AG09309 (cell line): ENCODE results near the gene EEPD1.
"Not testable (repeated sequence)": the region's sequence is repeated elsewhere in the genome, so short reads cannot be mapped to it uniquely, and the experiment has no call there.

ENCODE experiments used
- DNase-seq: peaks from one replicate; pipeline ENCODE4 v3.0.0-alpha.2; 2010; ENCODE audit warnings: low read depth
- H3K4me3 ChIP-seq: 2 replicates; pipeline ENCODE4 v1.5.1; 2011; ENCODE audit warnings: mild to moderate bottlenecking, low read depth, low read length, moderate library complexity; ENCODE audit not compliant: control insufficient read depth
- CTCF ChIP-seq: IDR thresholded peaks from 2 replicates; pipeline ENCODE4 v1.5.1; 2011; ENCODE audit warnings: mild to moderate bottlenecking, low read depth, low read length, inconsistent platforms; ENCODE audit not compliant: insufficient read depth, control insufficient read depth; ENCODE audit errors: missing control alignments

EEPD1 gene

DNA sequence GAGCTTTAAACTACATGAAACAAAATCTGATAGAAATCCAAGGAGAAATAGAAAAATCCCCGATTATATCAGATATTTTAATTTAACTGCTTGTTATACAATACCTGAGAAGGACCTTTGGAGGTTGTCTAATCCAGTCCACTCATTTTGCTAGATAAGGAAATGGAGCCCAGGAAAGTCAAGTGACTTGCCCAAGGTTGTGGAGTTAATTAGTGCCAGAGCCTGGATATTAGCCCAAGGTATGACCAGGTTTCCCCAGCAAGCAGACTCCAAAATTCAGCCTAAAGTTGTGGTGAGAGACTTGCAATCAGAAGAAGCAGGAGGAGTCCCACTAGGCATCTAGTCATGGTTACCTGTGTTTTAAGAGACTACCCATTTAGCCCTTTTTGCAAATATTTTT, 11.7 kb upstream of the EEPD1 start:
- DNase-seq, result no peak
- no peak for TF ChIP-seq CTCF
- H3K4me3 ChIP-seq, result no peak overlapping the region

- H3K4me3 ChIP-seq, result no peak overlapping the region
- no peak for TF ChIP-seq CTCF
- no peak for DNase-seq
Observed at GRCh38 chr7:36141850-36142249, 11.2 kb upstream of the EEPD1 start.

- no peak overlapping the region for H3K4me3 ChIP-seq
- DNase-seq, result no peak
- no peak for TF ChIP-seq CTCF
Observed at GRCh38 chr7:36144189-36144588, 8.9 kb upstream of the EEPD1 start.

DNA sequence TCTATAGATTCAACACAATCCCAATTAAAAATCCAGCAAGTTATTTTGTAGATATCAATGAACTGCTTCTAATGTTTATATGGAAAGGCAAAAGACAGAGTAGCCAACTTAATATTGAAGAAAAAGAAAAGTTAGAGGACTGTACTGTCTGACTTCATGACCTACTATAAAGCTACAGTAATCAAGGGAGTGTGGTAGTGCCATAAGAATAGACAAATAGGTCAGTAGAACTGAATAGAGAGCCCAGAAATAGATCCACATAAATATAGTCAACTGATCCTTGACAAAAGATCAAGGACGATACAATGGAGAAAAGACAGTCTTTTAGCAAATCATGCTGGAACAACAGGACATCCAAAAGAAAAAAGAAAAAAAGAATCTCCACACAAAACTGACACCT, 7.4 kb upstream of the EEPD1 start:
- DNase-seq, result no peak
- H3K4me3 ChIP-seq, result no peak overlapping the region
- TF ChIP-seq CTCF, result no peak

DNA sequence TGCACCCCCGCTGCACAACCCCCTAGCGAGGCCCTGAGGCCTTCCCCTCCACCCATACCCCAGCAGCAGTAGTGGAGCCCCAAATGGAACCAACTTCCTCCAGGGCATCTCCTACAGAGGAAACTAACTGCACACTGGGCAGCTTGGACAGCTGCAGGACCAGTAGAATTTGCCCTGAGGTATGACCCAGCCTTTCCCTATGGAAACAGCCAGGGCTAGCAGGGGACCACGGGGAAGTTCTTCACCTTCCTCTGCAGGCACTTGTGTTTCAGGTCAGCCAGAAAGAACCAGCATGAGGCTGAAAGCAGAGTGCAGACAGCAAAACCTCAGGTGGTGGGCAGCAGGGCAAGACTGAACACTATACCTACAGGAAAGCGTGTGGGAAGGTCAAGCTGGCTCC, 5.7 kb upstream of the EEPD1 start:
- no peak for DNase-seq
- TF ChIP-seq CTCF, result no peak
- H3K4me3 ChIP-seq, result no peak overlapping the region

- no peak for TF ChIP-seq CTCF
- no peak overlapping the region for H3K4me3 ChIP-seq
- no peak for DNase-seq
Observed at GRCh38 chr7:36148422-36149065, 4.5 kb upstream of the EEPD1 start.

DNA sequence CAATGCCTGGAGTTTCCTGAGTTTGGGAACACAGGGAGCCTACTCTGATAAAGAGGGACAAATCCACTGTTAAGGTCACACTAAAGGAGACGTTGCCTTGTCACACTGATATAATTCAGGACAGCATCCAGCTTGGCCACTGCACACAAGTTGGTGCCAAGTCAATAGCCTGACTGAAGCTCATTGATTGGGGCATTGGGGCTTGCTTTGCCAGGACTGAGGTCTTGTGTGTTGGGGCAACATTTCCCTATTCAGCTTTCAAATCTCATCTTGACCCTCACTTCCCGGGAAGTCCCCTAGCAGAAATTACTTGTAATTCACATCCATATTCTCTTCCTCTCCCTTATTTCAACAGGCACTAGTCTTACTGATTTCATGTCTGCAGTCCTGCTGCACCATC, 3.8 kb upstream of the EEPD1 start:
- DNase-seq, result not testable (repeated sequence)

More for the DNA sequence above, 3.8 kb upstream of the EEPD1 start:
- H3K4me3 ChIP-seq, result not testable (repeated sequence)
